PFSK-1 (cell line): ENCODE data around the gene AKAP6.

Source experiments
- FOXP2 ChIP-seq: optimal IDR thresholded peaks from 2 replicates; pipeline ENCODE3; 2011; ENCODE audit warnings: borderline replicate concordance, control low read depth, inconsistent platforms; ENCODE audit not compliant: insufficient read depth; ENCODE audit errors: extremely low read length, extremely low read depth
- POLR2AphosphoS5 ChIP-seq: IDR thresholded peaks from 2 replicates; pipeline ENCODE4 v1.6.1; 2012; ENCODE audit warnings: low read depth, mild to moderate bottlenecking, control low read depth, low read length, moderate library complexity
- SIN3A ChIP-seq: IDR thresholded peaks from 2 replicates; pipeline ENCODE4 v1.6.1; 2012; ENCODE audit warnings: mild to moderate bottlenecking, low read length, moderate library complexity, borderline replicate concordance; ENCODE audit not compliant: insufficient read depth
- TAF1 ChIP-seq: IDR thresholded peaks from 2 replicates; pipeline ENCODE4 v1.6.1; 2012; ENCODE audit warnings: low read length, control low read depth, borderline replicate concordance; ENCODE audit not compliant: insufficient read depth
- TF ChIP-seq, protein P1 (sequence below), 2 experiments: IDR thresholded peaks; 2 replicates each; pipeline versions ENCODE4 v1.6.1 to v1.8.0; 2011 to 2012; ENCODE audit warnings: low read depth in 2 of 2, low read length in 2 of 2, control low read depth in 1 of 2, inconsistent platforms in 1 of 2, mild to moderate bottlenecking in 1 of 2, moderate library complexity in 1 of 2; ENCODE audit not compliant: insufficient read depth in 1 of 2

Gene AKAP6

DNA sequence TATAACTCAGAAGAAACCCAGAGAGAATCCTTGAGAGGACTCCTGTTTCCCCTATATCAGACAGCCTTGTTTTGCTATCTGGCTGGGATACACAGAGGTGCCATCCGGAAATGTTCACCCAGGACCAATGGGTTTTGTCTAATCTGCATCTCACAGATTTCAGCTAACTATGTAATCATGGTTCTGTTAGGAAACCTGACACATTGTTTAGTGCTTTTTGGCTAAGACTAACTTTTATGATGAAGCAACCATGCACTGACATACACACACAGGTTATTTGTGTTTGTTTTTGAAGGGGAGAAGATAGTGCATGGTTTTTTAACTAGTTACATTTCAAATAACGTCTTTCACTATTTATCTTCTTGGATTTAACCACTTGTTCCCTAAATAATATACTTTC lies 245.2 kb downstream of the AKAP6 start:
- TF ChIP-seq TAF1 (no peak), FOXP2 (no peak), SIN3A (no peak), POLR2AphosphoS5 (no peak)
- TF ChIP-seq, protein P1, sequence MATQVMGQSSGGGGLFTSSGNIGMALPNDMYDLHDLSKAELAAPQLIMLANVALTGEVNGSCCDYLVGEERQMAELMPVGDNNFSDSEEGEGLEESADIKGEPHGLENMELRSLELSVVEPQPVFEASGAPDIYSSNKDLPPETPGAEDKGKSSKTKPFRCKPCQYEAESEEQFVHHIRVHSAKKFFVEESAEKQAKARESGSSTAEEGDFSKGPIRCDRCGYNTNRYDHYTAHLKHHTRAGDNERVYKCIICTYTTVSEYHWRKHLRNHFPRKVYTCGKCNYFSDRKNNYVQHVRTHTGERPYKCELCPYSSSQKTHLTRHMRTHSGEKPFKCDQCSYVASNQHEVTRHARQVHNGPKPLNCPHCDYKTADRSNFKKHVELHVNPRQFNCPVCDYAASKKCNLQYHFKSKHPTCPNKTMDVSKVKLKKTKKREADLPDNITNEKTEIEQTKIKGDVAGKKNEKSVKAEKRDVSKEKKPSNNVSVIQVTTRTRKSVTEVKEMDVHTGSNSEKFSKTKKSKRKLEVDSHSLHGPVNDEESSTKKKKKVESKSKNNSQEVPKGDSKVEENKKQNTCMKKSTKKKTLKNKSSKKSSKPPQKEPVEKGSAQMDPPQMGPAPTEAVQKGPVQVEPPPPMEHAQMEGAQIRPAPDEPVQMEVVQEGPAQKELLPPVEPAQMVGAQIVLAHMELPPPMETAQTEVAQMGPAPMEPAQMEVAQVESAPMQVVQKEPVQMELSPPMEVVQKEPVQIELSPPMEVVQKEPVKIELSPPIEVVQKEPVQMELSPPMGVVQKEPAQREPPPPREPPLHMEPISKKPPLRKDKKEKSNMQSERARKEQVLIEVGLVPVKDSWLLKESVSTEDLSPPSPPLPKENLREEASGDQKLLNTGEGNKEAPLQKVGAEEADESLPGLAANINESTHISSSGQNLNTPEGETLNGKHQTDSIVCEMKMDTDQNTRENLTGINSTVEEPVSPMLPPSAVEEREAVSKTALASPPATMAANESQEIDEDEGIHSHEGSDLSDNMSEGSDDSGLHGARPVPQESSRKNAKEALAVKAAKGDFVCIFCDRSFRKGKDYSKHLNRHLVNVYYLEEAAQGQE (IDR thresholded peaks at IDR 0.05; ENCODE audit: insufficient read depth in 1 of 2, low read depth in 2 of 2, low read length in 2 of 2): no peak

DNA sequence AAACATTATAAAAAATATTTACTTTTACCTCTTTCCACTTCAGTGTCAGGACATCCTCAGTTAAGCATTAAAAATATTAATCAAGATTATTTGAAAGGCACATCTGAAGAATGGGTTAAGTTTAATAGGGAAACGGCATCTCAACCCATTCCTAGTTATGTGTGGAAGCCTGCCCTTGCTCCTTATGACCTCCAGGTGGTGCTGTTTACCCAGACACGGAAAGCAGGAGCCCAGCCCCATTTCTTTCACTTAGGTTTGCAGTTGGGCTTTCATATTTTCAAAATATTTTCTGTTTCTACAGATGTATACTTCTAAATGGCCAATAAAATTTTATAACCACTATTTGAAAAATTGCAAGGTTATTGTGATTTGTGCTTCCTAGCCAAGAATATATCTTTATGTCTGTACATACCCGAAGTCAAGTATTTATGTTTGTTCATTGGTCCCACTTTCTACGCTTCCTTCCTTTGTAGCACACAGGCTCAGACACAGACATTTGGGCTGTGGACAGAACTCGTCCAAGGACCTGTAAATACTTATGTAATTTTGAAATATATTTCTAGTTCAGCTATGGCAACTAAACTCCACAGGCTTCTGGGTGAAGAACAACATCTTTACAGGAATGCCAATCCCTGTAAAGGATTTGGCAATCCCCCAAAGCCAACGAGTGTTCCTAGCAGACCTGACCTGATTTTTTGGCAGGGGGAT lies 247.1 kb downstream of the AKAP6 start:
- TF ChIP-seq POLR2AphosphoS5: no peak
- no peak for TF ChIP-seq TAF1
- no peak for TF ChIP-seq FOXP2
- TF ChIP-seq, protein P1 (IDR thresholded peaks at IDR 0.05; ENCODE audit: insufficient read depth in 1 of 2, low read depth in 2 of 2, low read length in 2 of 2): no peak
- no peak for TF ChIP-seq SIN3A

DNA sequence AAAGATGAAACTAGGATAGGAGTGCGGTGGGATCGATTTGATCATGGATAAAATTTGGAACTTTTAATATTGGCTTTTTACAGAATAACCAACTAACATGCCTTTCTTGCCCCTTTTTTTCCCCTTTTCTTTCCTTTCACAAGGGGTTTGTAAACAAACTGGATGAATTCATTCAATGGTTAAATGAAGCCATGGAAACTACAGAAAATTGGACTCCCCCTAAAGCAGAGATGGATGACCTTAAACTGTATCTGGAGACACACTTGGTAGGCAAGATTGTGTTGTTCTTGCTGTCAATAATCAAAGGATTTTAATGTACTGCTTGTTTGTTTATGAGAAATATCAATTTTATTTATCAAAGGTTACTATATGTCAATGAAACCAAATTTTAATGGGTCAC lies 247.9 kb downstream of the AKAP6 start:
- TF ChIP-seq POLR2AphosphoS5 (no peak), TAF1 (no peak), SIN3A (no peak), FOXP2 (no peak)
- TF ChIP-seq, protein P1 (IDR thresholded peaks at IDR 0.05; ENCODE audit: insufficient read depth in 1 of 2, low read depth in 2 of 2, low read length in 2 of 2): no peak

DNA sequence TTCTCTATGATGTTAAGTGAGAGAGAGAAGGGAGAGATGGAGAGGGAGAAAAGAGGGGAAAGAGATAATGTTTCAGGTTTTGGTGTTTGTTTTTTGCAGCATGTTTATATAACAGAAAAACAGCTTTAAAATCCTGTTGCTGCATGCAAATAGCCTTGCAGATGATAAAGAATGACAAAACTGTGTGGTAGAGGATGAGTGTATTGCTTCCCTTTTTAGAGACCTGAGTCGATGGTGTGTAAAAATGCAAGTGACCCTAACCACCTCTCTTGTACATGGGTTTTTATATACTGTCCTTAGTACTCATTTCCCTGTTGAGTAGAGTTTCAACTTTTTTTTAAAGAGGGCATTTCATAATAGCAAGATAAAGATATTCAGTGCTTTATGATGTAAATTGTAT lies 249.1 kb downstream of the AKAP6 start:
- TF ChIP-seq TAF1: no peak
- no peak for TF ChIP-seq POLR2AphosphoS5
- TF ChIP-seq FOXP2: no peak
- TF ChIP-seq, protein P1 (IDR thresholded peaks at IDR 0.05; ENCODE audit: insufficient read depth in 1 of 2, low read depth in 2 of 2, low read length in 2 of 2): no peak
- TF ChIP-seq SIN3A: no peak

DNA sequence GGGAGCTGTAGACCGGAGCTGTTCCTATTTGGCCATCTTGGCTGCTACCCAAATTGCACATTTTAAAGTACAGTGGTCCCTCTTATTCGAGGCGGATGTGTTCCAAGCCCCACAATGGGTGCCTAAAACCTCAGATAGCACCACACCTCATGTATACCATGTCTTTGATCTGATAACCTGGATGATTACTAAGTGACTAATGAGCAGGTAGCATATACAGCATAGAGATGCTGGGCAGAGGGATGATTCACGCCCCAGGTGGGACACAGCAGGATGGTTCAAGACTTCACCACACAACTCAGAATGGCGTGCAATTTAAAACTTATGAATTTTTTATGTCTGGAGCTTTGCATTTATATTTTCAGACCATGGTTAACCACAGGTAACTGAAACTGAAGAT lies 255.0 kb downstream of the AKAP6 start:
- TF ChIP-seq TAF1 (no peak), FOXP2 (no peak)
